ENCODE data around the gene CYB5D1.
A peak's percentile ranks its signal among the peaks of the same experiment; 100 is the strongest.

CYB5D1 gene

GRCh38 chr17:7833795-7834541 is 23.8 kb upstream of the CYB5D1 start, which contains the start of gene KDM6B:
Gene KDM6B, plus strand, starts transcription at chr17:7834217. Its CDS starts 11,338 bp downstream, at chr17:7845555.
- no peak for DNase-seq (ENCODE audit: low read depth)

- DNase-seq (ENCODE audit: low read depth), result no peak
Observed at GRCh38 chr17:7834542-7834956, 23.3 kb upstream of the CYB5D1 start.

GRCh38 chr17:7834957-7835813 is 22.6 kb upstream of the CYB5D1 start:
- peak; percentile 82 for DNase-seq (ENCODE audit: low read depth)

- no peak for DNase-seq (ENCODE audit: low read depth)
Observed at GRCh38 chr17:7835814-7836595, 21.8 kb upstream of the CYB5D1 start.

GRCh38 chr17:7836596-7837407 is 21.0 kb upstream of the CYB5D1 start:
- DNase-seq (ENCODE audit: low read depth), result no peak

GRCh38 chr17:7837408-7838088 is 20.3 kb upstream of the CYB5D1 start:
- no peak for DNase-seq (ENCODE audit: low read depth)

GRCh38 chr17:7838090-7839075 is 19.4 kb upstream of the CYB5D1 start:
- no peak for DNase-seq (ENCODE audit: low read depth)

GRCh38 chr17:7839190-7839875 is 18.5 kb upstream of the CYB5D1 start:
- DNase-seq (ENCODE audit: low read depth), result no peak

GRCh38 chr17:7839876-7840261 is 17.9 kb upstream of the CYB5D1 start:
- DNase-seq (ENCODE audit: low read depth), result no peak

GRCh38 chr17:7840441-7840840 is 17.4 kb upstream of the CYB5D1 start:
- DNase-seq (ENCODE audit: low read depth), result no peak

GRCh38 chr17:7840875-7841274 is 16.9 kb upstream of the CYB5D1 start:
- no peak for DNase-seq (ENCODE audit: low read depth)

- DNase-seq (ENCODE audit: low read depth), result no peak
Observed at GRCh38 chr17:7841396-7841914, 16.3 kb upstream of the CYB5D1 start.

GRCh38 chr17:7841915-7842379 is 15.9 kb upstream of the CYB5D1 start:
- no peak for DNase-seq (ENCODE audit: low read depth)

- no peak for DNase-seq (ENCODE audit: low read depth)
Observed at GRCh38 chr17:7842380-7843256, 15.2 kb upstream of the CYB5D1 start.

GRCh38 chr17:7843257-7843535 is 14.6 kb upstream of the CYB5D1 start:
- no peak for DNase-seq (ENCODE audit: low read depth)

- DNase-seq (ENCODE audit: low read depth), result no peak
Observed at GRCh38 chr17:7843536-7844291, 14.1 kb upstream of the CYB5D1 start.

Measured in HS-27A (cell line).